ENCODE data around the gene SLC25A14.
"Not testable (repeated sequence)": the region's sequence is repeated elsewhere in the genome, so short reads cannot be mapped to it uniquely, and the experiment has no call there.

SLC25A14 gene, protein sequence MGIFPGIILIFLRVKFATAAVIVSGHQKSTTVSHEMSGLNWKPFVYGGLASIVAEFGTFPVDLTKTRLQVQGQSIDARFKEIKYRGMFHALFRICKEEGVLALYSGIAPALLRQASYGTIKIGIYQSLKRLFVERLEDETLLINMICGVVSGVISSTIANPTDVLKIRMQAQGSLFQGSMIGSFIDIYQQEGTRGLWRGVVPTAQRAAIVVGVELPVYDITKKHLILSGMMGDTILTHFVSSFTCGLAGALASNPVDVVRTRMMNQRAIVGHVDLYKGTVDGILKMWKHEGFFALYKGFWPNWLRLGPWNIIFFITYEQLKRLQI

DNA sequence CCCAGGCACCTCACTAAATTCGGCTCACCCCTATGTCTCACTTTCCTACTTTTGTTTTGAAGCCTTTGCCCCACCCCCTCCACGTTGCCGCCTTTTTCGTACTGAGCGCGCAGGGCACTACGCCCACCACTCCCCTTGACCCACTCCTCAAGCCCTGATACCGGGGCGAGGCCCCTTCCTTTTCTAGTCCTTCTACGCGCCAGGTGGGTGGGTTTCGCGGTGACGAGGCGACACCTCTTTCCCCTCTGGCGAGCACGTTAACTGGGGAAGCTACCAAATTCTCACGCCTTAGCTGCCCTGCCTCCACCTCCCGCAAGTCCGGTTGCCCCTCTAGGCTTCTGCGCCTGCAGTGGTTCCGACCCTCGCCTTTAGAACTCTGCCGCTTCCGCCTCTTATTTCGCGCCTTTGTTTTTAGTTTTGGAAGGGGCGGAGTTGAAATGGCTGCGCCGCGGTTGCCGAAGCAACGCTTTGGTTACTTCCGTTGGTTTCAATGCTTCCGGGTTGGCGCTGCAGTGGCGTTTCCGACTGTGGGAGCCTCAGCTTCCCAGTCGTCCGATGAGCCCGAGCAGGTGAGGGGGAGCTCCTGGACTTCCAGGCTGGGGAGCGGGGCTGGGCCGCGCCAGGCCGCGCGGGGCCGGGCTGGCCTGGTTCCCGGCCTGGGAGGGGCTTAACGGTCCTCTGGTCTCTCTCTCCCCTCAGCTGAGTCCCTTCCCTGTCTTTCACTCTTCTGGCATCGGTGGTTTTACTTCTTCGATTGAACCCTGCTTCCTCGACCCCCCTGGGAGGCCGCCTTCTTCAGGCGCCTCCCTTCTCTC, at the start of gene SLC25A14:
Gene SLC25A14, plus strand, starts transcription at position 512 of the 815 bp plus-strand sequence. CDS start 360 bp downstream, outside the sequence.
- DNase-seq, result peak; percentile 83

DNA sequence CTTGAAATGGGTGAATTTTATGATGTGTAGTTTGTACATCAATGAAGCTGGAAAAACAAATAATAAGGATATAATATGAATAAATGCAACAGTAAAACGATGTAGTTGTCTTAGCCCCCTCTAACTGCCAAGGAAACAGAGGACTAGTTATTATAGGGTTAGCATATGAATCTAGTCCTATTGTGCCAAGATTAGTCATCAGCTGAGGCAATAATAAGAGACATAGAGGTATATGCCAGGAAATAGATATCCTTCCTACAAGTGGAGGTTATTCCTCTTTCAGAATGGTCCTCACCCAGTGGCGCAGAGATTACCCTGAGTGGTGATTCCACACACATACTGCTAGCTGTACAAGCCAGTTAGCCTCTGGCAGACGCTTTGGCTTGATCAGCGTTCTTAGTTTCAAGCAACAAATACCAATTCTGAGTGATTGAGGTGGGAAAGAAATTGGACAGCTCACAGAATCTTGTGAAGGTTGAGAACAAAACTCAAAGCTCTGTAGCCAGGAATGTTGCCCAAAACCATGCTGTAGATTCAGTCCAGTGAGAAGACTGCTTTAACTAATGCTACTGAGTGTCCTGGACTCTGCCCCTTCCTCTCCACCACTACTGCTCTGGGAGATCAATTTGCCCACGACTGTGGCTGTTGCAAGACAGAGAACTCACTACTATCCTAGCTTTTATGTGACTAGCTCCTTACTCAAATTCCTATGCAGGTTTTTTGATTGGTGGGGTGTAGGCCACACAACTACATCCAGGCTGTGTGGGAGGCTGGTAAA, 44.0 kb upstream of the SLC25A14 start:
- no peak for DNase-seq

DNA sequence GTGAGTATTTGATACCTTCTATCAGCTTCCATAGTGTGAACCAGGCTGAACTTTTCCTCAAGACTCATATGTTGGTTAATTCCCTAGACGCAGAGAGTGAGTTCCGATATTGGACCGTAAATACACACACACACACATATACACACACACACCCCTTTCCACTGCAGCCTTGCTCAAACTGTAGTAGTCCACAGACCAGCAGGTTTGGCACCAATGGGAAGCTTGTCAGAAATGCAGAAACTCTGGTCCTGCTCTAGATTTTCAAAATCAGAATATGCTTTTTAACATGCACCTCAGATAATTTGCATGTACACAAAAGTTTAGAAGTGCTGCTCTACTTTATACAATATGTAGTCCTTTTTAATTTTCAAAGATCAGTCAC, 43.4 kb upstream of the SLC25A14 start:
- DNase-seq, result no peak

DNA sequence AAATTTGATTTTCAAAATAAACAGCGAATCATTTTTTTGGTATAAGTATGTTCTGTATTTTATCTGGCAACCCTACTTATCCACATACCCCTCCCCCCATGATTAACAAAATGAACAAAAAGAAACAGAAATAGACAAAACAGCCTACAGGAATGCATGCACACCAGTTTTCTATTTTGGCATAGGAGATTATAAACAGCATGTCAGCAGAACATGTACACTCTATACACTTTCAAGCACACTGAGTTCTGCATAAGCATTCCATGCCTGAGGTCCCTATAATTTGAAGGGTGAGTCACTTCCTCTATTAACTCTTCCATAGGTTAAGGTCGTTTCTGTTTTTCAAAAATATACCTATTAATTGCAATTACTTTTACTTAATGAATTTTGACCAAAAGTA, 43.0 kb upstream of the SLC25A14 start:
- no peak for DNase-seq

DNA sequence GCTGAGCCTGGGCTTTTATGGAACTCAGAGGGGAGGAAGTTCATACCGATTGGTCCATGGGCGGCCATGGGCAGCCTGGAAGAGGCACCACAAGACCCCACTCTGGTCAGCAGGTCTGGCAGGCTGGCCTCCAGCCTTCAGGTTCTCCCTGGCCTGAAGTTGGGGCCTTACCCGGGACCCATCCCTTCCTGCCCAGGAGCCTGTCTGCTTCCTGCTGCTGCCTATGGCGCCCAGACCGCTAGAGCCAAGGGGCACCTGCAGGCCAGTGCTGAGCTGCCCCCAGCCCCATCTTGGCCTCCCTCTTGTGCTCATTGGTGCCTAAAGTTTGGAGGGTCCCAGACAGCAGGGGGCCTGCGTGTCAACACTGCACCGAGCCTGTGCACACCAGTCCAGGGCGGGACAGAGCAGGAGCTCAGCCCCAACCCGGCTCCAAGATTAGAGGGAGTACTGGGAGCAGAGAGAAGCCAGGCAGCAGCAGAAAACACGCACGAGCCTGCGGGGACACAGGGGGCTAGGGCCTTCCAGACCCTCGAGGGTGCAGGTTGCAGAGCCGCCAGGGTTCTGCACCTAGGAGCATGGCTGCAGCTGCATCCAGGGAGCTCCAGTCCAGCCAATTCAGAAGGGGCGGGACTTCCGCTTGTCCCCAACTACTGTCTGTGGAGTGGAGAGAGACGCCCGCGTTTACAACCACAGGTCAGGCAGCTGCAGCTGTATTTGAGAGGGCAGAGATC, 40.3 kb upstream of the SLC25A14 start:
- DNase-seq, result peak; percentile 72

DNA sequence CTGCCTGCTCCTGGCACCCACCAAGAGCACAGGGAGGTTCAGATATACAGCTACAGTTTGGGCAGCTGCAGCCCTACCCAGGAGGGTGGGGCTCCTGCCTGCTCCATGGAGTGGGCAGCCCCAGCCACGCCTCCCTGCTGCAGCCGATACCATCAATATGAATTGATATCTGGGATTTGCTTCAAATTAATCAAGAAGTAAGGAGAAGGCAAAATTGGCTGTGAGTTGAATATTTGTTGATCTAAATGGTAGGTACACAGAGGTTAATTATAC, 39.8 kb upstream of the SLC25A14 start:
- no peak for DNase-seq

DNA sequence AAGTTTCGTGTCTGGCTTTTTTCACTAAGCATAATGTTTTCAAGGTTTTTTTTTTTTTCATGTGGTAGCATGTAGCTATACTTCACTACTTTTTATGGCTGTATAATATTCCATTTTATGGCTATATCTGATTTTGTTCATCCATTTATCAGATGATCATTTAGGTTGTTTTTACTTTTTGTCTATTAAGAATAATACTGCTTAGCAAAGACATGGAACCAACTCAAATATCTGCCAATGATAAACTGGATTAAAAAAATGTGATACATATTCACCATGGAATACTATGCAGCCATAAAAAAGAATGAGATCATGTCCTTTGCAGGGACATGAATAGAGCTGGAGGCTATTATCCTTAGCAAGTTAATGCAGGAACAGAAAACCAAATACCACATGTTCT, 38.3 kb upstream of the SLC25A14 start:
- no peak for DNase-seq

DNA sequence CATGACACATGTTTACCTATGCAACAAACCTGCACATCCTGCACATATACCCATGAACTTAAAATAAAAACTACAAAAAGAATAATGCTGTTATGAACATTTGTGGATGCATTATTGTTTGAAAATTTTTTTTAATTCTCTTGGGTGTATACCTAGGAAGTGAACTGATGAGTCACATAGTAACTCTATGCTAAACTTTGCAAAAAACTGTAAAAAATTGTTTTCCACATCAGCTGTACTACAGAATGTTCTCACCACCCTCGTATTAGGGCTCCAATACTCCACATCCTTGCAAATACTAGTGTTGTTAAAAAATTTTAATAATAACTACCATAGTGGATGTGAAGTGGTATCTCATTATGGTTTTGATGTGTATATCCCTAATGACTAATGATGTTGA, 37.7 kb upstream of the SLC25A14 start:
- no peak for DNase-seq

DNA sequence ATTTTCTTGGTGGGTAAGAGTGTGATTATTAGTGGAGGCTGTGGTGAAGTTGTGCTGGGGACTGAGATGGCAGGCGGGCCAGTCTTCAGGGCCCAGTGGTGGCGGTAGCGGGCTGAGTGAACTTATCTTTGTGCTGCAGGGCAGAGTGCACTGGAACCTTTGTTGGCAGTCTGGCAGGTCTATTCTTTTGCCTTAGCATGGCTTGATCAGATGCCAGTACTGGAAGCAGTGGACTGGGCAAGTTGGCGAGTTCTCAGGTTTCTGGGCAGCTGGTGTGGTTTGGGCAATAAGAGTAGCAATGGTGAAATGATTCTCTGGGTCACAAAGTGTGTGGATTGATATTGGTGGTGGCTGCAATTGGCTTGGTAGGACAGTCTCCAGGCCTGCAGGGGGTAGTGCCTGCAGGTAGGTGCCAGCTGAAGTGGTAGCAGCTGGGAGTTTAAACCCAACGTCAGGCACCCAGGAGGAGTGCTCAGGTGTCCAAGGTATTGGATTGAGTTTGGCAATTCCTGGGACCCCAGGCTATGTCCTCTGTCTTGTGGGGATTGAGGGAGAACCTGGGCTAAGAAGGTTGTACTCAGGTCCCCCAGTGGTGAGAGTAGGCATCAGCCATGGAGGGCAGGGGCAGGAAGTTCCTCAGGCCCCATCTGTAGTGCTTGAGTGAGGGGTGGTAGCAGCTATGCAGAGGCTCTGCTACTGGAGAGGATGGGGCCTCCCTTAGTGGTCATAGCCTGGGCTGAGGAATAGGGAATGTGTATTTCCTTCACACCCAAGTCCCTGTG, 34.9 kb upstream of the SLC25A14 start:
- DNase-seq, result peak; percentile 0

DNA sequence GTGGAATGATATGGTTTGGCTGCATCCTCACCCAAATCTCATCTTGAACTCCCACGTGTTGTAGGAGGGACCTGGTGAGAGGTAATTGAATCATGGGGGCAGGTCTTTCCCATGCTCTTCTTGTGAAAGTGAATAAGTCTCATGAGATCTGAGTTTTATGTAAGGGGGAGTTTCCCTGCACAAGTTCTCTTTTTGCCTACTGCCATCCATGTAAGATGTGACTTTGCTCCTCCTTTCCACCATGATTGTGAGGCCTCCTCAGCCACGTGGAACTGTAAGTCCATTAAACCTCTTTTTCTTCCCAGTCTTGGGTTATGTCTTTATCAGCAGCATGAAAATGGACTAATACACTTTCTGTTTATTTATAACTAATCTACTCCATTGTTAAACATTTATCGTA, 19.8 kb upstream of the SLC25A14 start:
- not testable (repeated sequence) for DNase-seq

DNA sequence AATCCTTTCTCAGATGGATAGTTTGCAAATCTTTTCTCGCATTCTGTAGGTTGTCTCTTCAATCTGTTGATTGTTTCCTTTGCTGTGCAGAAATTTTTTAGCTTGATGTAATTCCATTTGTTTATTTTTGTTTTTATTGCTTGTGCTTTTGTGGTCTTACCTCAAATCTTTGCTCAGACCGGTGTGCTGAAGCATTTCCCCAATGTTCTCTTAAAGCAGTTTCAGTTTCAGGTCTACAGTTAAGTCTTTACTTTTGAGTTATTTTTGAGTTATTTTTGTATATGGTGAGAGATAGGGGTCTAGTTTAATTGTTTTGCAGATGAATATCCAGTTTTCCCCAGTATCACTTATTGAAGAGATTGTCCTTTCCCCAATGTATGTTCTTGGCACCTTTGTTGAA, 18.2 kb upstream of the SLC25A14 start:
- DNase-seq, result no peak

DNA sequence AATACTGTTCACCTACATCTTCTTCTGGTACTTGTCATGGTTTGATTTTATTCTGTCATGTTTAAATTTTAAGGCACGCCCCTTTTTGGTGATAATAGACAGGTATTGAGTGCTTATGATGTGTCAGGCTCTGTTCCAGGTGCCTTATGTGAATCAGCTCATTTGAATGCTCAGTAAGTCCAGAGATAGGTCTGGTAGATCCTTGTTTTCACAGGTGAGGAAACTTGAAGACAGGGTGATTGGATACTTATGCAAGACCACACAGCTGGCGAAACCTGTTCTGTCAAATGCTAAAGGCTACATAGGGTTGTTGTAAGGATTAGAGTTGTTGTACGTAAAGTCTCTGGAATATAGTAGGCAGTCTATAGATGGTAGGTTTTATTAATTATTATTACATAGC, 9.6 kb upstream of the SLC25A14 start:
- no peak for DNase-seq

DNA sequence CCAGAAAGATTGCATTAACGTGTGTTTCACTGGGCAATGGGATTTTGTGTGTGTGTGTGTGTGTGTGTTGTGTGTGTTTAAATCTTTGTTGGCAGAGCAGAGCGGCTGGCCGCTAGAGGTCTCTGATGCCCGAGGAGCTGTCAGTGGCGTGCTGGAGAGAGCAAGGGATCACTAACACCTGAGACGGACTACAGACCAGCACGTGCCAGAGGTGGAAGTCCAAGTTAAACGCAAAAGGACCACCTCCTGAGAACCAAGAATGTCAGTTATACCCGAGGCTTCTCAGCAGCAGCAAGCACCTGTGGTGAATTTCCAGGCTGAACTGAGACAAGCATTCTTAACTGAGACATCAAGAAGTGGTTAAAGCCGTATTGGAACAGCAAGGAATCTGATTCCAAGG, 9.0 kb upstream of the SLC25A14 start:
- DNase-seq, result peak; percentile 66

DNA sequence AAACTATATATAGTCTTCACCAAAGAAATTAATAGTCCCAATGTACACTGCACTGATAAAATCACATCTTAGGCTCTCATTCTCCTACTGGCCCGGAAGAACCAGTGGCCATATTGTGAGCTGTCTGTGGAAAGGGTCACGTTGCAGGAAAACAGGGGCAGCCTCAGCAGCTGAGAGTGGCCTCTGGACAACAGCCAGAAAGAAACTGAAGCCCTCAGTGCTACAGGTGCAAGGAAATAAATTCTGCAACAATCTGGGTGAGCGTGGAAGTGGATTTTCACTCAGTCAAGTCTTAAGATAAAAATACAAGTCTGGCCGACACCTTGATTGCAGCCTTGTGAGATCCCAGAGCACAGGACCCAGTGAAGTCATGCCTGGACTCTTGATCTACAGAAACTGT, 3.2 kb upstream of the SLC25A14 start:
- no peak for DNase-seq

DNA sequence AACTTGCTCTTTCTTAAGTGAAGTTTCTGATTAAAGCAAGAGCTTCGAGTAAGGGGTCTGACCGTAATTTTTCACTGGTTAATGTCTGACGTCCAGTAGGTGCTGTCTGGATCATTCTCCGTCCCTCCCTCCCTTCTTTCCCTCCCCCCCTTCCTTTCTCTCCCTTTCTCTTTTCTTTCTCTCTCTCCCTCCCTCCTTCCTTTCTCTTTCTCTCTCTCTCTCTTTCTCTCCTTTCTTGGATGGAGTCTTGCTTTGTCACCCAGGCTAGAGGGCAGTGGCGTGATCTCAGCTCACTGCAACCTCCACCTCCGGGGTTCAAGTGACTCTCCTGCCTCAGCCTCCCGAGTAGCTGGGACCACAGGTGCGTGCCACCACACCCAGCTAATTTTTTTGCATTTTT, 850 bp upstream of the SLC25A14 start:
- not testable (repeated sequence) for DNase-seq

DNA sequence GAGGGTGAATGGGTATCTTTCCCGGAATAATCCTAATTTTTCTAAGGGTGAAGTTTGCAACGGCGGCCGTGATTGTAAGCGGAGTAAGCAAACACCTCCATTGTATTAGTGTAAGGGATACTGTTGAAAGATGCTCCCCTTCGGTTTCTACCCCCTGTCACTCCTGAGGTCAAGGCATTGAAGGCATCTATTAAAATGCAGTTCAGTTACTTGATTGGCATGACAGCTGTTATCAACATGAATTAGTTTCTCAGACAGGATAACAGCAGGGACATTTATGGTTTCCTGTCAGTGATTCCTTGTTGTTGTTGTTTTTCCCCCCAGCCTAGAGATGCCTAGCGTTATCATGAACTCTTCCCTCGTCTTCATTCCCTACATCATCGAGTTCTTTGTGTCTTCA, 552 bp downstream of the SLC25A14 start:
- no peak for DNase-seq

DNA sequence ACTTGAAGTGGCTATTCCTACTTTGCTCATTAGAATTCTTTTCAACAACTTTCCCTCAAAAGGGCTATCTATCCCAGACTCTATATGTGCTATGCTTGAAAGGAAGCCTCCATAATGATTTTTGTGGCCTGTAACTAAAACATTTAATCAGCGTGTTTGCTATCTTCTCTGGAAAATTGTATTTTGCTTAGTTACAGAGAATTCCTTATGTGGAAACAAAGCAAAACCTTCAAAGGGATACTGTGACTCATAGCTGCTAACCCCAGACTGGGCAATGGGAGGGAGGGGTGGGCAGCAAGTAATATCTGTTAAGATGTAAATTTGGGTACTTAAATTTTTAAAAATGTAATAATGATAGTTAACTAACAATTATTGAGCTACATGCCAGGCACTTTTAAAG, 3.7 kb downstream of the SLC25A14 start:
- DNase-seq, result no peak

DNA sequence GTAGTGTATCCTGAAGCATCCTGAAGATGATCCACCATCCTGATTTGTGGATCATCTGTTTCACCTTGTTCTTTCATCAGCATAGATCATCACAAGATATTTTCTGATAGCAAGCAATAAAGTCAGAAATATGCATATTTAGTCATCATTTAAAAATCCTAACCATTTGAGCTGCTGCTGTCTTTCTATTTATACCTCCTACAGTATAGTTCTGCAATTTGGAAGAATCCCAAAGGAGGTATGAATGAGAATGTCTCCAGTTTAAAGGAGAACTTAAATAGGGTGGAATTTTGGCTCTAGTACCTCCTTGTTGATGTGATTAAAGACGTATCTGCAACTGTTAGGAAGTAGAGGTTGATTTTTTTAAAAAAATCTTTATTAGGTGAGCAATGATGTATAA, 7.6 kb downstream of the SLC25A14 start:
- no peak for DNase-seq

DNA sequence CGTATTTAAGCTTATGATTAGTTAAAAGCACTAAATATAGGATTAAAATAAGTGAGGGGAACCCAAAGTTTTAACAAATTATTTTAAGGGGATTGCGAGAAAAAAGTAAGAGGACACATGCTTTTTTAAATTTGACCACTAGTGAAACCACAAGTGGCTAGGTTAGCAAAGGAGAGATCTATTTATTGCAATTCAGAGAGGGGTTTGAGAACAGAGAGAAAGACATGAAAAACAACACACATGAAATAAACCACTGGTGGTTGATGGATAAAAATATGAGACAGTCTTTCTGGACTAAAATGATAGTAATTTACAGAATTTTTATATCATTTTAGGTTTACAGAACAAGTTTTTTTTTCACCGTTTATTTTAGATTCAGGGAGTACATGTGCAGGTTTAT, 11.8 kb downstream of the SLC25A14 start:
- no peak for DNase-seq

DNA sequence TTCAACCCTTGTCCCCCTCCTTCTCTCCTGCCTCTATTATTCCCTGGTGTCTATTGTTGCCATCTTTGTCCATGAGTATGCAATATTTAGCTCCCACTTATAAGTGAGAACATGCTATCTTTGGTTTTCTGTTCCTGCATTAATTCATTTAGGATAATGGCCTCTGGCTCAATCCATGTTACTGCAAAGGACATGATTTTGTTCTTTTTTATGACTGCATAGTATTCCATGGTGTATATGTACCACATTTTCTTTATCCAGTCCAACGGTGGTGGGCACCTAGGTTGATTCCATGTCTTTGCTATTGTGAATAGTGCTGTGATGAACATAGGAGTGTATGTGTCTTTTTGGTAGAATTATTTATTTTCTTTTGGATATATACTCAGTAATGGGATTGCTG, 12.3 kb downstream of the SLC25A14 start:
- not testable (repeated sequence) for DNase-seq

DNA sequence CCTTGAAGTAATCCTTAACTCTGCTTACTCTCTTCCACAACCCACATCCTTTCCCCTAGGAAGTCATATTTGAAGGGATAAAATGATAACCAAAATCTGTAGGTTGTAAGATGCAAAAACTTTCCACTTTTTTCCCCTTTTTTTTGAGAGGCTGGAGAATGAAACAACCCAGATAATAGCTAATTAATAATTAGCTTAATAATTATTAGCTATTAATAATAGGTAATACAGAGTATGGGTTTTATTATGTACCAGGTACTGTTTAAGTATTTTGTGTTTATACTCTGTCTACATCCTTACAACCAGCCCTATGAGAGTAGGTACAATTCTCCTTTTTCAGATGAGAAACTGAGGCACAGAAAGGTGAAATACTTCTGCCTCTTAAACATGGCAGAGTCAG, 36.4 kb downstream of the SLC25A14 start:
- no peak for DNase-seq

DNA sequence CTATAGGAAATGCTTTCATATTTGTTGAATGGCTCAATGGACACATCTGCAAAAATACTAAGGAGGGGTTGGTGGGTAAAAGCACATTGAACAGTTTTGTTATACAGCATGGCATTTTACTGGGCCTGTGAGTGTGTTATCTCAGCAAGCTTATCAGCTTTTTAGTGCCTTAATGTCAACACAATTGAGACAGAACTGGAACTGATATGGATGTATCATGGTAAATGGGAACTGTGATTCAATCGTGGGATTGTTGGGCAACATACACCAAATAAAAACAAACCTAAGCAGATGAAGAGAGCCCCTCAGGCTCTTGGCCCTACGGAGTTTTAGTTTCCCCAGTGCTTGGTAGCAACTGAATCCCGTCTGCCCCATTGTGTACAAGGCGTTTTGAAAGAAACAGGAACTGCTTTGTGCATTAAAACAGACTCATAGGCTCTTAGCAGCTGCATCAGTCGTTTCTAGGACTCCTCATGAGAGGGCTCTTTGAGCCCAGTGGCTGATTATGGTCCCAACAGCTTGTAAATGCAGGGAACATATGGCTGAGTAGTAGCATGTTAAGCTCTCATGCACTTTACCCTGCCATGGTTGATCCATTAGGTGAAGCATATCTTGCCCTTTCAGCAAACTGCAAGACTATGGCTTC, 38.4 kb downstream of the SLC25A14 start:
- DNase-seq, result no peak
